Effector CD8-positive, alpha-beta T cell (primary cell): Measurements from ENCODE around the gene ANK2.
"Not testable (repeated sequence)": the region's sequence is repeated elsewhere in the genome, so short reads cannot be mapped to it uniquely, and the experiment has no call there.

ENCODE experiments used
- DNase-seq: peaks from one replicate; lab custom pipeline; 2025; lab: John Stamatoyannopoulos, UW

Gene ANK2

DNA sequence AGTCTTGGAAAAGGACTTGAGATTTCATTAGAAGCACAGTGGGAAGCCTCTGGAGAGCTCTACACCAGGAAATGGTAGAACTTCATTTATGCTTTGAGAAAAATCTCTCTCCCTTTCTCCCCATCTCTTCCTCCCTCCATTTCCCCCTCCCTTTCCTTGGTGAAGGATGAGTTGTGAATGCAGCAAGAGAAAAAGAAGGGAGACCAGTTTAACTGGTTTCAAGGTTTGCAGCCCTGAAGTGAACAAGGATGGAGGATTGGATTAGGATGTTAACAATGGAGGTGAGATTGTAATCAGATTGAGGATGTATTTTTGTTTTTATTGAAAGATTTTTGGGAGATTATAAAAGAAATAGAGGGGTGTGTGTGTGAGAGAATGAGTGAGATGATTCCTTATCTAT is 99.5 kb downstream of the ANK2 start:
- DNase-seq = no peak

DNA sequence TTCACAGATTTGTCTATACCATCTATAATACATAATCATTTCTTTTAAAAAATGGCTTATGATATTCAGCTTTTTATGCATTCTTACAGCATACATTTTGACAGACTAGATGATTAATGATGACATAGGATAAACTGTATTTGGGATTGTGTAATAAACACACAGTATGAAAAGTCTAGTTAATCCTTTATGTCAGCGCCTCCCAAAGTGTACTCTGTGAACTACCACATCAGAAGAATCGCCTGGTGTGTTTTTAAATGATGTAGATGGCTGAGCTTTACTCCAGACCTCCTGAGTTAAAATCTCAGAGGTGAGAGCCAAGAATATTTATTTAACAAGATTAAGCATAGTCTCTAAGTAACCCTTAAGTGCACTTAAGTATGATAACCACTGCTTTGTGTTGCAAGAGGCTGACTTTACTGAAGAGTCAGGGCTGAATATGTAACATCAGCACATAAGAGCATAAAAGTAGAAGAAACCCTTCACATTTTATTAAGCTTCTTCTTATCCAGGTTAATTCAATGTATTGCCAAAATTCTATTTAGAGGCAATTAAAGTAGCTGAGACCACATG is 104.2 kb downstream of the ANK2 start:
- no peak for DNase-seq

DNA sequence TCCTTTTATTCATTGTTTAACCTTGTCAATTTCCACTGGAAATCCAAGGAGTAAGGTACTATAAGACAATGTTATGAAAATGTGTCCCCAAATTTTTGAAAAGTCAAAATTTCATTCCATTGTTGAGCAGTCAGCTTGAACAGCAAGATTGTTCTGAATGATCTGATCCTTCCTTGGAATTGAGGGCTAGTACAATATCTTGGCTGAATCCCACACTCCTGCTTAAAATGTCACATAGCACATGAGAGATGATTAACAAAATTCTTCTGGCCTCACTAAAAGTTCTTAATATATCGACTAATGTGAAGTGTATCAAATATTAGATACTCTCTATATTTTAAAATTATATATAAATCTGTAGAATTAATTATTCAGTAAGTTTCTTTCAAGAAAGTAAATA is 104.8 kb downstream of the ANK2 start:
- no peak for DNase-seq

DNA sequence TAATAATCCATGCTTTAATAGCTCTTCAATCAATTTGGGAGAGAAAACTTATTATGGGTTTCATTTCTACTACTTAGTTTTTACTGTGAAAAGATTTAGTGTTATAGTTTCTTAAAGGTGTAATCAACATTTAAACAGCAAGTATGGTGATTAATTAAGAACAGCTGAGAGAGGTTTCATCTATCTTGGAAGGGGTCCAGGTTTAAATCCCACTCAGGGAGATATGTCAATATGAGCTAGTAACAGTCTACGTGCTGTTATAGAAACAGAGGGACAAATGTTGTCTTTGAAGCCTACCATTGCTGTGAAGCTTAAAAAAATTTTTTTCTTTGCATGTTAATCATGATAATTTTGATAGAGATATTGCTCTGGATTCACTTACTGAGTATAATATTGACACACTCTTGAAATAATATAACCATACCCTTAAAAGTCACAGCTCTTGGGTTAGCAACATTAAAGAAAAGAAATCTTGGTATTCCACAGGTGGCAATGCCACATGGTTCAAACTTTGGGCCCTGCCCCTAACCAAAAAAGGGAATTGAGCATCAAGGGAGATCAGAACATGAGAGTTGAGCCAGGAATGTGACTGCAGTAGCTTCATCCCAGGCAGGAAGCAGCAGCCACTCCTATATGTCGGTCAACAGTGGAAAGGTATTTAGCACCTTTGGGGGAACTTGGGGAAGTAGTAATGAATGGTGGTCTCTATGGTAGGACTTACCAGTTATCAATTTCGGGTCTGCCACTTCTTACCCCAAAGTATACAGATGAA is 107.8 kb downstream of the ANK2 start:
- DNase-seq = no peak

DNA sequence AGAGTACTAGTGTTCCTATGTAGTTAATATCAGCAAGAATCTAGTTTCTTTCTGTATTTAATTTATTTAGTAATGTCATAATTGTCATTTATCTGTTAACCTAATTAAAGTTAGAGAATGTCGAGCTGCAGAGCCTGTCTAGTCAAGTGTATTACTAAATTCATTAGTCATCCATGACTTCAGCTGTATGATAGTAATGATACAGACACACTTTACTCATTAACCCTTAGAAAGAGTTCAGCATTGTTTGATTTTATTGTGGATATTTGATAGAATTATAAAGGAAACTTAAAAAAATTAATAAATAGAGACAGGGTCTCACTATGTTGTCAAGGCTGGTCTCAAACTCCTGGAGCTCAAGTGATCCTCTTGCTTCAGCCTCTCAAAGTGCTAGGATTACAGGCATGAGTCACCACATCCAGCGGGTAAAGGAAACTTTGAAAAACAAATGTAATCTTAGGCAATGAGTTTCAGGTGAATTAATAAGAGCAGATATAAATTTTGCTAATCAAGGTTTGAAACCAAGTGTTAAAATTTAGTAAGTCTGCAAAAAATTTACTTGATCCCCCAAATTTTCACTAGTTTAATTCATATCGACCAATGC is 110.6 kb downstream of the ANK2 start:
- DNase-seq = no peak

DNA sequence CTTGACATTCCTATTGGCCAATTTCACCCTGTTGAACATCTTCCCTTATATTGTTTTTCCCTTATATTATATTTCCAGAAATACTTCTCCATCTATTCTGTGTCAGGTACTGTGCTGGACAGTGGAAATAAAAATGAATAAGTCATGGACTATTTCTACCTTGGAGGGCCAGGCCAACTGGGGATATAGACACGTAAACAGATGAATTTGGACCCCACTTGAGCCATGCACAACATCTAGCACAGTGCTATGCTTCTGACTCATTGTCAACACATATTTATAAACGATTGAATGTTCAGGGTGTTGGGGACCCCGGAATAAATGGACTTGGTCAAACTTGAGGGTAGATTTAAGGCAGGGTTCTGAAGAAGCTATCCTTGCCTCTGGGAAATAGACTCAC is 111.1 kb downstream of the ANK2 start:
- DNase-seq = no peak

DNA sequence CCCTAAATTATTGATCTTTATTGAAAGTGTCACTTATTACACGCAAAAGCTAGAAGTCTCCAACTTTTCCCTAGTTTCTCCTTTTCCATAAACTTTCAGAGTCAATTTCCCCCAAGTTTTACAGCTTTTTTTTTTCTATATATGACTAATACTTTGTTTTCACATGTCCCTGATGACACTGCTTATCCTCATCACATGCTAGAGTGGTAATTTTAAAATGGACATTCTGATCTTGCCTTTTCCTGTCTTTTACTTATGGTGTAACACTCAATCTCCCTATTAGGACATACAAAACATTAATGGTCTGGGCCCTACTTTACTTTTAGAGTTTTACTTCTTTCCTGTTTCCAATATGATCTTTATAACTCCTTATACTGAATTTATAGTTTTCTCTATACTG is 112.6 kb downstream of the ANK2 start:
- no peak for DNase-seq

DNA sequence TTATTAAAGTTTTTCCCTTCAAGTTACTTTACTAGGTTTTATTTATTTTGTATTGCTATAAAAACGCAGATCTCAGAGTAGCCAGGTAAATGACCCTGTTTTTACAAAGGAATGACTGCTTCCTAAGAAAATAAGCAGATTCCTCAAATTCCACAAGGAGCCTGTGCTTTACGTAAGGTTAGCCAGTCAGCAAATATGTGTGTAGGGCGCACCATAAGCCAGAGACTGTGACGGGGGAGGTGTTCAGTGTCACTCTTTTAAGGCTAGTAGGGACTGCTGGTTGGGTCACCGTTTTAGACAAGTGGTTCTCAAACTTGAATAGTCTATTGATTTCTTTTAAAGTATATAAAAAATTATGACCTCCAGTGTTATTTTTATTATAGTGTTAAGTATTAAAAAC is 119.9 kb downstream of the ANK2 start:
- no peak for DNase-seq

DNA sequence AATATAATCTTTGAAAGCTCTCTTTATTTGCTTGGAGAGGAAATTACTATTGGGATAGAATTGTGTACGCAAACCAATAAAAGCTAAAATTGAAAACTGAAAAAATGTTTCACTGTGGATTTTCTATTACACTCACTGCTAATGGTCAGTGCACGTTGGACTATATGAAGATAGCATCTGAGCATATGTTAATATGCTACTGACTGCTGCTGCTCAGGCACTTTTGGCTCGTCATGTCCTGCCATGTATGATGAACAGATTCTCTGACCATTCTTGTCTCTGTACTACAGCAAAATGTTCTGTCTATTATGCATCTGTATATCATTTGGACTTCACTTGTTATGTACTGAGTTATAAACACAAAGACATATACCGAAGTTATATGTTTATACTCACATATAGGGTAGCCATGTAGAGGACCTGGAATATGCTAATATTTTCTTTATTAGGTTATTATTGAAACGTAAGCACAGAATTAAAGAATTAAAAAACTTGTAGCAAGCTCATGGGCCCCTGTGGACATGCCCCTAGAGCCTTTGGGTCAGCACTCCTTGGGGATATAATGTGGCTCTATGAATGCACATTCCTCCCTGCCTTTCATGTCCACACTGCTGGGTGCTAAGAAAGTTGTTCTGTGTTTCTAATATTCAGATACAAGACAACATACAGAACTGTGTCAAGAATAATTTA is 120.8 kb downstream of the ANK2 start:
- no peak for DNase-seq

DNA sequence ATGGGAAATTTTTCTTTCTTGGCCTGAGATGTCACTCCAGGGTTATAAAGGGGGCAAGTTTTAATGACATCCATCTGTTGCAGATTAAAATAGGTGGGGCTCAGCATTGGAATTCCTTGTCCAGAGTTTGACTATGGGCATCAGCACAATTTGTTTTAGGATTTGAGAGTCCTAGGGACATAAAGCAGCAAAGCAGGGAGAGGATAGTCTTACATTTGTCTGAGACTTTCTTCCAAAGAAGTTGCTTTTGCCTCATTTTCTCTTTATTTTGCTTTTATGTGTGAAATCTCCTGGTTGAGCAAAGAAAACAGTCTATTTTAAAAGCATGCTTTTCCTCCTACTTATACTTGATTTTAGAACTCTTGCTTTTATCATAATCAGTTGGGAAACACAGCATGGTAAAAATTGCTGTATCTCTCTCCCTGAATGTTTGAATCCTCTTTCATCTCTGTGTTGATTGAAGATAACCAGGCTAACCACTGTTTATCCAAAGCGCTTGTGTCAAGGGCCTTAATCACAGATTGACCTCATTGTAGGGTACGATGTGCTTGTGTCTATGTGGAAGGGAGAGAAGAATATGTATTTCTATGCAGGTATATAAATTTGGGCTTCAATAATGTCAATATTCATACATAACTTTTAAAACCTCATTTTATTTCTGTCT is 121.5 kb downstream of the ANK2 start:
- DNase-seq = no peak

DNA sequence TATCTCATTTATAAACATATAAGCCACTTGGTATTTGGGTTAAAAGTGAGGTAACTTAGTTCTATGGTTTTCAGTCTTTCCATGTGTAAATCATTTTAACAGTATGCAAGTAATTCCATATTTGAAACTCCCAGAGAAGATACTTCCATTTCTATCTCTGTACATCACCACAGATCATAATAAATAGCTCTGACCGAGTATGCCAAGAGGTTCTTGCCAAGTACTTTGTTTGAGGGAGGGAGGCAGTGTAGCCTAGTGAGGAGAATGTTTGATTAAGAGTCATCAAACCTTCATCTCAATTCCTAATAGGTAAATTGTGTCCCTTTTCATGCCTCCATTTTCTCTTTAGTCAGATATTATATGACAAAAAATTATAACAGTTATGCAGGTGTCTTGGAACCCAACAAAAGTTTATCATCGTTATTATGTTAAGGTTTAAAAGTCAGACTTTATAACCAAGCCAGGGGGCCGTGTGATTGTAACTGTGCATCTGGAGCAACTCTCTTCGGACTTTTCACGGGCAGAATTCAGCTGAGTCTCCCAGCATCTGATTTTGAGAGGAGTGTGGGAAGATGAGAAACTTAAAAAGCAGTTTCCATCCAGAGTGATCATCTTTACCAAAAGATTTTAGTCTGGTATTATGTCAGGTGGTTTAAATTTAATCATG is 123.8 kb downstream of the ANK2 start:
- no peak for DNase-seq

DNA sequence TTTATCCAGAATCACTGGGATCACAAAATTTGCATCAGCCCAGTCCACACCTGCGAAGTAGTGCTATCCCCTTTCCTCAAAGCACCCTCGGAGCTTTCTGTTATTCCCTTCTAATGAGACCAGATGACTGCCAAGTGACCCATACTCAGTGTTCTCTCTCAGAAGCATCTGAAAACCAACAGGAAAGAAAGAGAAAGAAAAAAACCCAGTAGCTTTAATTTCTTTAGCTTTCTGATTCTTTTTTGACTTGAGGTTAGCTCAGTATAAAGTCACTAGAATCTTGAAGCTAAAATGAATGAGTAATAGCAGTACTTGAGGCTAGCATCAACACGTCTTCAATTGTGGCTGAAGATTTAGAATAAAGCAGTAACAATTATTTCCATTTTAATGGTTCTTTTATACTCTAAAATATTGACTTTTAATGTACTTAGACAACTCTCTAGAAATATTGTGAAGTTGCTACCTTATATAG is 124.4 kb downstream of the ANK2 start:
- DNase-seq = no peak

DNA sequence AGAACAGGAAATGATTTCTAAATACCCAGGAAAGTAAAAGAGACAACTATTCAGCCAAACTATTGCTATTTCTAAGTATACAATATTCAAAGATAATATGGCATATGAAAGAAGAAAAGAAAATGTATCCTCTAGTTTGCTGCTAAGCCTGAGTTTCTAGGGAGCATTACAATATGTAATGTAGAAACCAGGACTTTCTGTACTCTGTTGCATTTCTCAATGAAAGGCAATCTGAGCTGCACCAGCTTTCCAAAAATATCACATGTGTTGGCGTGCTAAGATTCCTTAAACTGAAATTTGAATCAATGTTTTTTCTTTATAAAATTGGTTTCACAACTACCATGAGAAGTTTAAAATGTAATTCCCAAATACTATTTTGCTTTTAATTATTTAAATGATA is 129.6 kb downstream of the ANK2 start:
- no peak for DNase-seq

DNA sequence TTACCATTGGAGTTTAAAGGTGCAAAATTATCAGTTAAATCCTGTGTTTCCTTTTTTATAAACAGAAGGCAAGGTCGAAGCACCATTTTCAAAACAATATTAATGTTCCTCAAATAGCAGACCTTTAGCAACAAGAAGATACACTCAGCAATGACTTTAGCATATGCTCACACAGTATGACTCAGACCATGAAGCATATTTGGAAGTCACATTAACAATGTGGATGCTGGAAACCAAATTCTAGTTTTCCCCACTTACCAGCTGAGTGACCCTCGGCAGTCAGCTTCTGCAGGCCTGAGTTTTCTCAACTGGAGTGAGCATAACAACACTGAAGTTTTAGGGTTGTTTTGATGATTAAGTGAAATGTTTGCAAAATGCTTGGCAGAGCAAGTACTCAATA is 130.5 kb downstream of the ANK2 start:
- DNase-seq = no peak

DNA sequence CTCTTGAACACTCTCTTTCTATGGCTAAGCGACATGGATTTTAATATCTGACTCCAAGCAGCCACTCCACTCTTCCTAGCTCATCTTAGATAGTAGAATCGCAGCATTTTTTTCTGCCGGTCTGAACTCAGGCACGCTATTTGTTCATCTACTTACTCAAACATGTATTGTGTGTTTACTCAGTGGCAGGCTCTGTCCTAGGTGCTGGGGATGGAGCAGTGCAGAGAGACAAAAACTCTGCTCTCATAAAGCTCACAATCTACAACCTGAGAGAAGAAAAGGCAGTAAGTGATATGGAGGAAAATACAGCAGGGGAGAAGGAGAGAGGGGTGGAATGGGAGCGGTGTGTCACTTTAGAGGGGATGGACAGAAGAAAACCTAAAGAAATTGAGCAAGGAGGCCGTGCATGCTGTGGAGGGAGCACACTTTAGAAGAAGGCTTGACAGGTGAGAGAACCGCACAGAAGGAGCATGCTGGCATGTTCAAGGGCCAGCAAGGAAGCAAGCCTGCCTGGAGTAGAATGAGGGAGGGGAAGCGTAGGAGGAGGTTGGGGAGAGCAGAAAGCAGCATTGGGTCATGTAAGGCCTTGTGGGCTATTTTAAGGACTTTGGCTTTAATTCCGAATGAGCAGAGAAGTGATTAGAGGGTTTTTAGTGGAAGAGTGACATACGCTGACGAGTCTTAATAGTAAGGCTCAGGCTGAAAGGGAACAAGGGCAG is 132.0 kb downstream of the ANK2 start:
- no peak for DNase-seq

DNA sequence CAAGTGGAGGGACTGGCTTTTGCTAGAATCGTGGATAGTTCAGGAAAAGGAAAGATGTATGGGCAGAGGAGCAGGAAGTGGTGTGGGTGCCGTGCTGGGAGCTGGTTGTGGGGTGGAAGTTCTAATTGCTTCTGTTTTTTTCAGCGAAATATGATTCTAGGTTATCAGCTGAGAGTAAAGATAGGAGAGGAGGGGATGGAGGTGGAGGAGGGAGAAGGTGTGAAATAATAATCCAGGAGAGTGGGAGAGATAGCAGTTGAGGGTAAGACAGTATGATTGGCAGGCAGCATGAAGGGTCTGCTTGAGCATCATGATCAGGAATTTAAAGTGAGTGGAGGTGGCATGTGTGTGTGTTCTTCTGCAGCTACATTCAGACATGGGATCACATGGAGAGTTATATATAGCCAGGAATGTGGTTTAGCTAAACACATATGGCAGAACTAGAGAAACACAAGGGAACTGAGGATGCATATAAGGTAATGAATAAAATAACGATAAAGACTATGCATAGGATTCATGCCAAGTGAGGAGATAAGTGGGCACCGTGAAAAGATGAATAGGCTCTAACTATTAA is 133.7 kb downstream of the ANK2 start:
- DNase-seq = no peak

DNA sequence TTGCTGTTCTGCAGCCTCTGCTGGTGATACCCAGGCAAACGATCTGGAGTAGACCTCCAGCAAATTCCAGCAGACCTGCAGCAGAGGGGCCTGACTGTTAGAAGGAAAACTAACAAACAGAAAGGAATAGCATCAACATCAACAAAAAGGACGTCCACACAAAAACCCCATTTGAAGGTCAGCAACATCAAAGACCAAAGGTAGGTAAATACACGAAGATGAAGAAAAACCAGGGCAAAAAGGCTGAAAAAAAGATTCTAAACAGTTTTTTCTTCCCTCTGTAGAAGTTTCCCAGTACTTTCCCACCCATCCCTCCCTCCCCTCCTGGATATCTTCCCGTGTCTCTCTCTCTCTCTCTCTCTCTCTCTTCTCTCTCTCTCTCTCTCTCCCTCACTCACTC is 136.8 kb downstream of the ANK2 start:
- not testable (repeated sequence) for DNase-seq

DNA sequence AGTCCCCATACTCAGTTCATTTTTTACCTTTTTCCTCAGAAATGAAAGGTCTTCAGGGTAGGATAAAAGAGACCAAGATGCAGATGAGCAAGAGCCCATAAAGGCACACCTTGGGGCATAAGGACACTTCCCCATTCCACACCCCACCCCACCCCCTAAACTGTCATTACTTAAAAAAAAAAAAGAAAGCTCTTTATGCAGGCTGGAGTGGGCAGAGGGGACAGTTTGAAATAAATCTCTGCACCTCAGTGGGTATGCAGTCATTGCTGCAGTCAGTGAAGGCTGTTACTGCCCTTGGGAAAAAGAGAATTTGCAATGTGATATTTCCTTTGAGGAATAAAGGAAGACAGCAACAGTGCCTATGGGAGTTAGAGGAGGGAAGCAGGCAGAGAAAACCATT is 137.5 kb downstream of the ANK2 start:
- no peak for DNase-seq

DNA sequence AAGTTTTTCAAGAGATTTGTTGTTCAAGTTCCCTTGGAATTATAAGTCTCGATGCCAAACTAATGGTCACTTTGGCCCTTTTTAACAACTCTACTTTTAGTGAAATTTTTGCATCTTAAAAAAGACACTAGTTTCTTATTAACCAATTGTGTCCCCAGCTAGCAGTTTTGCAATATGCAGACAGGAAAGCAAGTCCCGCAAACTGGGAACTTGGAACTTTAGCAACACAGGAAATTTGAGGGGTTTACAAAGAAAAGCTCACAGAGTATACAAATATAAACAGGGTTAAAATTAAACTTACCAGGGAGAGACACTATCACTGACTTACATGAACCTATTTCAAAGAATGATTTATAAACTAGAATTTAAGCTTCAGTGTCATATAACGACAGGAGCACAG is 137.9 kb downstream of the ANK2 start:
- no peak for DNase-seq

DNA sequence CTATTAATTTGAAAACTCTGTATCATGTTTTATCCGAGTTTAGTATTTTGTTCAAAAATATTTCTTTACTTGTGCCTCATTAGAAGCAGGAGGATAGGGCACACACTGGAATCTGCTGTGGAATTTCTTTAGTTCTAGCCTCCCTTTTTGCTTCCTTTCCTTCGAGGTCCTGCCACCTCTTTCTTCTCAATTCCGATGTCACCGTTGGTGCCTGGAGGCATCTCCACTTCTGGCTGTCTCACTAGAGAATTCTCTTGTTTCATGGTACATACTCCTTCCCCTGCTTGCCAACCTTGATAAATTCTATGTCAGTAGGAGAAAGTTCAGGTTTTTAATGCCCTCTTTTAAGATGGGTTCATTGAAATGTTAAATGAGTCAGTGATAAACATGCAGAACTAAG is 140.1 kb downstream of the ANK2 start:
- DNase-seq = no peak

DNA sequence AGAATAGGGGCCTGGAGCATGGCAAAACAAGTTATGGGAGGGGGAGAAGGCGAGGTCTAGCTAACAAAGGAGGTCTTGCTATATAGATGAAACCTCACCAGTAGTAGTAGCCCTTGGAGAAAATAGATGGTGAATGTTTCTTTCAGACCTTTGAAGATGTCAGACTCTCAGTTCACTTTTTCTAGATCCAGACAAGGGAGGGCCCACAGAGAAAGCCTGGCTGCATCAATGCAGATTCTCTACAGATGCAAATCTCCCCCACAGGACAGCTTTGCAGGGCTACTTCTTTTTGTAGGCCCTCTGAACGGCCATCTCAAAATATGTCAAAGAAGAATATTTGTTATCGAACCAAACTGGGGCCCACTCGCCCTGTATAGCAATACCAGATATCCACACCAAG is 159.7 kb downstream of the ANK2 start:
- DNase-seq = no peak
